Kidney epithelial cell (primary cell): ENCODE data around the gene SEMA3G. TPM values are rescaled to one million over a fixed set of nuclear protein-coding genes. Genes with fewer than 3 reads are reported as not detected.

ENCODE experiments used
- DNase-seq: peaks from one replicate; pipeline ENCODE4 v3.0.0-alpha.2; 2010; ENCODE audit warnings: low read depth
- H3K27me3 ChIP-seq: 2 replicates; pipeline ENCODE4 v1.6.0; 2011; ENCODE audit warnings: low read length; ENCODE audit not compliant: control insufficient read depth, insufficient read depth
- H3K36me3 ChIP-seq: 2 replicates; pipeline ENCODE4 v1.5.1; 2011; ENCODE audit warnings: low read length; ENCODE audit not compliant: control insufficient read depth, insufficient read depth
- H3K4me3 ChIP-seq: 2 replicates; pipeline ENCODE4 v1.5.1; 2011; ENCODE audit warnings: low read depth, mild to moderate bottlenecking, control low read depth, low read length
- CTCF ChIP-seq: IDR thresholded peaks from 2 replicates; pipeline ENCODE4 v1.5.1; 2011; ENCODE audit warnings: mild to moderate bottlenecking, moderate library complexity, low read length, control low read depth, inconsistent platforms; ENCODE audit not compliant: insufficient read depth, poor library complexity, severe bottlenecking
- total RNA-seq: library from RNA; depleted of rRNA; stranded (reverse); fragments of >200 nt; gene quantifications from 2 replicates; pipeline ENCODE4 v1.2.3, GENCODE V29; 2015

Gene SEMA3G
- total RNA-seq, 1 donor from 2014 or later: 0.21 TPM

DNA sequence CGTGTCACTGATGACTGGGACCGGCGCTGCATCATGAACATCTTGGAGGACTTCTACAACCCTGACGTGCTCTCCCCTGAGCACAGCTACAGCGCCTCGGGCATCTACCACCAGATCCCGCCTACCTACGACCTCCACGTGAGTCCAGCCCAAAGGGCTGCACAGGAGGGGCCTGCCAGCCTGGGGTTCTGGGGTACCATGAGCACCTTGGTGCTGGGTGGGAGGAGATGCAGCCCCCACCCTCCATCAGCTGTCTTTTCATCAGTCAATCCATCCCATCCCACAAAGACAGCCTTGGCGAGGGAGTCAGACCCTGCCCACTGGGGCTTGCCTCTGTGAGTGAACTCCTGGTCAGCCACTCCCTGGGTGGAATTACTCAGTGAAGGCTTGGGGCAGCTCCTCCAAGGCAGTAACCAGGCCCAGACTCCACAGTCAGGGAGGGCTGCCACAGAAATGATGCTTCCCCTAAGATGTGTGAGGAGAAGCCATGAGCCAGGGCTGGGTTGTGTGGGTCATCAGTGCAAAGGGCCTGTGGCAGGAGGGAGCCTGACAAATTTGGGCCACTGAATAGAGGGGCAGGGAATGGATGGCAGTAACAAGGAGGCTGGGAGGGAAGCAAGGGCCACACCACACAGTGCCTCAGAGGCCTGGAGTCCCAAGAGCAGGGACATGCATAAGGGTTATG, 47.9 kb downstream of the SEMA3G start:
- no peak for DNase-seq
- H3K27me3 ChIP-seq: peaks cover 8% of the 10 kb centered on the region
- peaks cover 3% of the 10 kb centered on the region for H3K36me3 ChIP-seq
- no peak for TF ChIP-seq CTCF
- no peak overlapping the region for H3K4me3 ChIP-seq

GRCh38 chr3:52396011-52396906, 48.6 kb downstream of the SEMA3G start:
- H3K4me3 ChIP-seq: no peak overlapping the region
- no peak for DNase-seq
- peaks cover 8% of the 10 kb centered on the region for H3K27me3 ChIP-seq
- no peak for TF ChIP-seq CTCF
- peaks cover 2% of the 10 kb centered on the region for H3K36me3 ChIP-seq

DNA sequence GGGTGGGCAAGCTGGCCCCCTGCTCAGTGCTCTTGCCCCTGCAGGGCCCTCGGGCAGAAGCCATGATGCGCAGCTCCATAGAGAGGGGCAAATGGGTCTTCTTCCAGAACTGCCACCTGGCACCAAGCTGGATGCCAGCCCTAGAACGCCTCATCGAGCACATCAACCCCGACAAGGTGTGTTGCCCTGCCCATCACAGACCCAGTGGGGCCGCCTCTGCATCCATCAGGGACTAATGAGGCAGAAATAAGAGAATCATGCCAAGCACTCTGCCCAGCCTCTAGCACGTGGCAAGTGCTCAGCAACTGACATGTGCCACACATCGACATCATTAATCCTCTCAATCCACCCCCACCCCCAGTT, 49.4 kb downstream of the SEMA3G start:
- TF ChIP-seq CTCF: no peak
- H3K36me3 ChIP-seq: no peaks in the 10 kb centered on the region
- no peak for DNase-seq
- H3K4me3 ChIP-seq: no peak overlapping the region
- peaks cover 8% of the 10 kb centered on the region for H3K27me3 ChIP-seq

GRCh38 chr3:52394751-52395502, 50.0 kb downstream of the SEMA3G start:
- H3K27me3 ChIP-seq: peaks cover 8% of the 10 kb centered on the region
- TF ChIP-seq CTCF: no peak
- no peak for DNase-seq
- H3K36me3 ChIP-seq: no peaks in the 10 kb centered on the region
- no peak overlapping the region for H3K4me3 ChIP-seq

DNA sequence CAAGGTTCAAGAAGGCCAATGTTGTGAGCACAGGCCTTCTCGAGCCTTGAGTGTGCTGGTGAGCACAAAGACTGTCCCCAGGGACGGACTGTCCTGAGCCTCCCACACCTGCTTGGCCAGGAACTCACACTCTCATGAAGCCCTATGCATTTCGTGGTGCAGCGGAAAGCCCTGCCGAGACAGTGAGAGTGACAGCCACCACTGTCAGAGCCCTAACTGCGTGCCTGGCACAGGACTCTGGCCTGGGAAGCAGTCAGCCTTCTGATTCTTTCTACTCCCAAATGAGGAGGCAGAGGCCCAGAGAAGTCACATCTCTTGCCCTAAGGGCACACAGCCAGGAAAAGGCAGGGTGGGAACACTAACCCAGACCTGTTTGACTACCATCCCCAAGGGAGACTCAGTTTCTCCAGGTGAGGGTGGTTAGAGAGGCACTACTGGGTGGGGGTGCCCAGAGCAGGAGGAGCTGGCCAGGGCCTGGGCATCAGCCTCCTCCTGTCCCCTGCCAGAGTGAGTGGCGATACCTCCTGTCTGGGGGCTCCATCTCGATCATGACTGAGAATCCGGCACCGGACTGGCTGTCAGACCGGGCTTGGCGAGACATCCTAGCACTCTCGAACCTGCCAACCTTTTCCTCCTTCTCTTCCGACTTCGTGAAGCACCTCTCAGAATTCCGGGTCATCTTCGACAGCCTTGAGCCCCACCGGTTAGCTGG, 50.8 kb downstream of the SEMA3G start:
- TF ChIP-seq CTCF: no peak
- H3K4me3 ChIP-seq: no peak overlapping the region
- DNase-seq: no peak
- no peaks in the 10 kb centered on the region for H3K36me3 ChIP-seq
- H3K27me3 ChIP-seq: peaks cover 8% of the 10 kb centered on the region
